IPS-NIHi7 (cell line): ENCODE measurements around the gene SLC5A2.
A peak's percentile ranks its signal among the peaks of the same experiment; 100 is the strongest.
"Not testable (repeated sequence)": the region's sequence is repeated elsewhere in the genome, so short reads cannot be mapped to it uniquely, and the experiment has no call there.

Source experiments
- DNase-seq: peaks from one replicate; pipeline ENCODE4 v3.0.0; 2012; ENCODE audit warnings: mixed read lengths; ENCODE audit errors: extremely low spot score

Gene SLC5A2

DNA sequence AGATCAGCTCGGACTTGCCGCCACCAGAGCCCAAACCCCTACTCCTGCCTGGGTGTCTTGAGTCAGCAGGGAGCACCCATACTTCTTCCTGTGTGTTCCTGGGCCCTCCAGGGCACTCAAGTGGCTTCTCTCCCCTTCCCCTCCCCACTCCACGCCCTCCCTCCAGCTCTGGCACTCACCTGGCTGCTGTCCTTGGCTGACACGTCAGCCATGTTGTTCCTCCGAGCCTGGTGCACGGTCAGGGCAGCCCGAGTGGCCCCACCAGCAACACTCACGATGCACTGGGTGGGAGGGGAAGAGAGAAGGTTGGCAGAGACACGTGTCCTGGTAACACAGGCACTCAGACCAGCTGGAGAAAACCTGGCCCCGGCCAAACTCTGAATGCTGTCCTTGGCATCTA, 13.7 kb downstream of the SLC5A2 start:
- no peak for DNase-seq

DNA sequence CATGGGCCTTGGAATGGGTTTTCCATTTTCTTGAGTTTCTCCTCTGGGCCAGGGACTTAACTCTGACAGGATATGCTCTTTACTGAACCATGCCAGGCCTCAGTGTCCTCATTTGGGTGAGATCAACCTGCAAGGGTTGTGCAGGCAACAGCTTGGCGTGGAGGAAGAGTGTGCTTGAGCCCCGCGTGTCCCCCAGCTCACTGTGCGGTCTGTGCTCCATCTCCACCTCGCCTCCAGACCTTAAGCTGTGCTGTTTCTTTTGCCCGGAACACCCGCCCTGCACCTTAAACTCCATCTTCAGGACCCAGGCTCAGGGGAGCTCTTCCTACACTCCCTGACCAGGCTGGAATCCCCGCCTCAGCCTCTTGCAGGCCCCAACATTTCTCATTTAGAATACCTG, 15.6 kb downstream of the SLC5A2 start:
- DNase-seq: no peak

DNA sequence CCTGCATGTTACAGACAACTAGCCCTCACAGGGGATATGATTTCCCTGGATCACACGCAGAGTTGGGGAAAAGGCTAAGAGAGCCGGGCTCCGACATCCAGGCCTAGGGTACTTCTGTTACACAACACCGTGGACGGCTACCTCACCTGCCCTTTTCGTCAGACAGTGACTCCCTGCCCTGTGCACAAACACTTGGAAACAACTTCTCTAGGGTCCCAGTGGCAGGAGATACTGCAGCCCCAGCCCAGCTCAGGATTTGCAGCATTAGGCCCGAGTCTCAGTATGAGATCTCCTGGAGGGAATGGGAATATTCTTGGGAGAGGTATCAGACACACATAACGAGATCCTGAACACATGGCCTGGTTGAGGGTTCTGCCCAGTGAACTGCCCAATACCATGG, 17.0 kb downstream of the SLC5A2 start:
- no peak for DNase-seq

DNA sequence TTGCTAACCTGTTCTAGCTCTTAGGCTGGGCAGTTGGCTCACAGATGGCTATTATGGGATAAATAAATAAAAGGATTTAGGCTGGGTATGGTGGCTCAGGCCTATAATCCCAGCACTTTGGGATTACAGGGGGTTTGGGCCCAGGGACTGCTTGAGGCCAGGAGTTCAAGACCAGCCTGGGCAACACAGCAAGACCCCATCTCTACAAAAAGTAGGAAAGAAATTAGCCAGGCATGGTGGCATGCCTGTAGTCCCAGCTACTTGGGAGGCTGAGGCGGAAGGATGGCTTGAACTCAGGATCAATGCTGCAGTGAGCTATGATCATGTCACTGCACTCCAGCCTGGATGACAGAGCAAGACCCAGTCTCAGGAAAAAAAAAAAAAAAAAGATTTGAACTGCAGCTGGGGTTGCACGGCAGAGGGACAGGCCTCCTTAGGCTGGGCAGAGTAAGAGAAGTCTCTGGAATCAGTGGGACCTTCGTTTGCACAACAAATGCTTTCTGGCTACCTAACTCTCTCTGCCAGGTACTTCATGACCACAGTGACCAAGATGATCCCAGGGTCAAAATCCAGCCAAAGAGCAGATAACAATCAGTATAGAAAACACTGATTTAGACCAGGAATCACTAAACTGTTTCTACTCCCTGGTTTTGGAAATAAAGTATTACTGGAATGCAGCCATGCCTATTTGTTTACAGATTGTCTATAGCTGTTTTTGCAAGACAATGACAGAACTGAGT, 18.5 kb downstream of the SLC5A2 start:
- no peak for DNase-seq

DNA sequence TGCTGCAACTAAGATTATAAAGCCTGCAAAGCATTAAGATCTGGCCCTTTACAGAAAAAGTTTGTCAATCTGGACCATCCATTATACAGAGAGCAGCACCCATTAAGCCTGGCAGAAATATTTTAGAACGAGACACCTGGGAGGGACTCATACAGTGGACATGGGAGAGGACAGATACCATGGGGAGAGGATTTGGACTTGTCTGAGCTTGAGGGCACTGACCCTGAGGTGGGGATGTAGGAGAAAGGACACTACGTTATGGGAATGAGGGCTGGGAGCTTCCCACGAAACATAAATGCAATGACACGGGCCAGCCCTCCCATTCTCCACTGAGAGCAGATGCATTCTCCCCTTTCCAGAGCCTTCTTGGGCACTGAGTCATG, 19.0 kb downstream of the SLC5A2 start:
- DNase-seq: no peak

DNA sequence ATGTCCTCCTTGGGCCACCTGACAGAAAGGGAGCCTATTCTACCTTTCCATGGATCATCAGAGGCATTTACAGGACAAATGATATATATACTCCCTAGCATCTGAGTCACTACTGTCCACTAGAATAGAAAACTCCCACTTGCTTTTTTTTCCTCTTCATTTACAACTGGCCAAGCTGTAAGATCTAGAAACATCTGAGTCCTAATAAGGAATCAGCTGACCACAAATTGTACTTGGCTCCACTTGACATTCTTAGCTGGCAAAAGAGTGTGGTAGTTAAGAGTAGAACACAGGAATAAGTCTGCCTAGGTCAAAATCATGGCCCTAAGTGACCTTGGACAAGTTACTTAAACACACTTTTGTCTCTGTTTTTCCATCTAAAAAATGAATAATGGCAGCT, 20.1 kb downstream of the SLC5A2 start:
- no peak for DNase-seq

DNA sequence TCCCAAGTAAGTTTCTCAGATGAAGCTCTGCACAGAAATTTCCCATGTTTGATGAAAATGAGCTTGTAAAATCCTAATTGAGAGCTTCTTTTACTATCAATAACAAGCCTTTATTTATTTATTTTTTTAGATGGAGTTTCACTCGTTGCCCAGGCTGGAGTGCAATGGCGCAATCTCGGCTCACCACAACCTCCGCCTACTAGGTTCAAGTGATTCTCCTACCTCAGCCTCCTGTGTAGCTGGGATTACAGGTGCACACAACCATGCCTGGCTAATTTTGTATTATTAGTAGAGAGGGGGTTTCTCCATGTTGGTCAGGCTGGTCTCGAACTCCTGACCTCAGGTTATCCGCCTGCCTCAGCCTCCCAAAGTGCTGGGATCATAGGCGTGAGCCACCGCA, 20.6 kb downstream of the SLC5A2 start:
- DNase-seq: not testable (repeated sequence)

DNA sequence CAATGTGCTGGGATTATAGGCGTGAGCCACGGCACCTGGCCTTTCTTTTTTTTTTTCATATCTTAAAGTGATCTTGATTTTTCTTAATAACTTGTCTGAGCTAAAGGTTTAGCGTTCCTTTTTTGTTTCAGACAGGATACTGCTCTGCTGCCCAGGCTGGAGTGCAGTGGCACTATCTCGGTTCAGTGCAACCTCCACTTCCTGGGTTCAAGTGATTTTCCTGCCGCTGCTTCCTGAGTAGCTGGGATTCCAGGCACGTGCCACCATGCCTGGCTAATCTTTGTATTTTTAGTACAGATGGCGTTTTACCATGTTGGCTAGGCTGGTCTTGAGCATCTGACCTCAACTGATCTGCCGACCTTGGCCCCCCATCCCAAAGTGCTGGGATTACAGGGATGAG, 21.2 kb downstream of the SLC5A2 start:
- no peak for DNase-seq

DNA sequence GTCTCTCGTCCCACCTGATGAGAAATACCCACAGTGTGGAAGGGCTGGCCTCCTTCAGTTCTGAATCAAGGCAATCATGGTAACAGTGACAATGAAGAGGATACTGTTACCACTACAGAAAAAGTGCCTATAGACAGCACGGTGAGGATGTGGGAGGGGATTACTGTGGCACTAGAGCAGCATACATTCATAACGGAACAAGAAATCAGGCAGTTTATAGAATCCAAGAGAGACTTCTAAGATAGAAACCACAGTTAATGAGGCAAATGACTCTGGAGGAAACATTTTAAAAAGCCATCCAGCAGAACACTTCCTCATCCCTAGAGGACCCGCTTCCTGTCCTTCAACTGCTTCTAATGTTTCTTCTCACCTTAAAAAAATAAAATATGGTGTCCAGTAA, 22.6 kb downstream of the SLC5A2 start:
- DNase-seq: no peak

DNA sequence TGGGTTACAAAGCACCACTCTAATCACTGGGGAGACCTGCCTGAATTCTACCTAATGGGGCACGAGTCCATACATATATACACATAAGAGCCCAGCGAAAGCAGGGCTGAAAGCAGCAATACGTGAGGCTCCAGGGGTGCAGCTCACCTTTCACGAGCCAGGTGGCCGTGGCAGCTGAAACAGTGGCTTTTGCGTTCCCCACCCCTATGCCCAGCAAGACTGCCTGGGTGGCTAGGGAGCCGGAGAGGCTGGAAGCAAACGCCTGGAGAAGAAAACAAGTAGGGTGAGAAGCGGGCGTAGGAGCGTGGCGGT, 24.6 kb downstream of the SLC5A2 start:
- DNase-seq: no peak

DNA sequence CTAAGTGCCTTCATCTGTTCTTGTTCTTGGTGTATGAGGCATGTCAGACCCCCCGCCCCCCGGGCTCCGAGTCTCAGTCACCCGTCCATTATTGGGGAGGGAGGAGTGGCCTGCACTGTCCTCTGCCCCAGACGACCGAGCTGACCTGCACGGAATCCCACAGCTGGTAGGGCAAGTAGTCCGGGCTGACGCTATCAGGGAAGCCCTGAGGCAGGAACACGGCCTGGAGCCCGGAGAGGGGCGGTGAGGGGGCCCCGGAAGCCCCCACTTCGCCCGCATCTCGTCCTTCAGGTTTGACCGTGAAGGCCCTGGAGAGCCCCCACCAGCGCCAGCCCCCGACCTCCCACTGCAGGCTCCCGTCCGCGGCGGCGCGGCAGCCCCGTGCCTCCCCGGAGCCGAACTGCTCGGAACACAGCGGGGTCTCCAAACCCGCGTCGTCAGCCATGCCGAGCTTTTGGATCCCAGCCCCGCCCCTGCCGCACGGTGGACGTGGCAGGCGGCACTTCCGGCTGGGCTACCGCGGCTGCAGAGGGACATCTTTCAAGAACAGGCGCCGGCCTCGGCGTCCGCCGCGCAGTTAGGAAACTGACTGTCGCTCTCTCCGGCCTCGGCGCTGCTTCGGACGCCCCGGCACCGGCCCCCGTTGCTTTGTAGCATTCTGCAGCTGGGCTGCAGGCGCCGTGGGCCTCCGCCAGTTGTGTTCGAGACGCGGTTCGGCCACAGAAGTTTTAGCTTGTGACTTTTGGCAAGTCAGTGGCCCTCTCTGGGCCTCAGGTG, 25.2 kb downstream of the SLC5A2 start, which contains the start of gene RUSF1:
Gene RUSF1, minus strand, starts transcription at position 463 of the 777 bp plus-strand sequence. Its CDS starts 18 bp downstream, at position 445.
- DNase-seq: peak; percentile 94

DNA sequence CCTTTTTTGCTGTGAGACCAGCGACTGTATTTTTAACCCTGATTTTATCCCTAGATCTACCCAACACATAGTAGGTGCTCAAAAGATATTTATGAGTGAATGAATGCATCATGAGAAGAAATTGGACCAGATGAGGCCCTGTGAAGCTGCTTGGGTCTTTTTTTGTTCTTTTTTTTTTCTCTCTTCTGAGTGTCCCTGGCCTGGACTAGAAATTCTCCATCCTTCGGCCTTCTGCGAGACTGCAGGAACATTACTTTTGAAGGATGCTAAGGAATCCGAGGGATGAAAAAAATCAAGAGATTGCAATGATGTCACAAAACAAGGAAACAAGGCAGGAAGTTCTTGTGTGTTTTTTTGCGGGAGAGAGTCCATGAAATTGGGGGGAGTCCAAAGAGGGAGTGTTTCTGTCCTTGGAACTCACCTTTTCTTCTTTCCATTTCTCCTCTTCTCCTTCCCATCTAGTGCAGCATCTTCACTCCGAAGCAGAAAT, 25.8 kb downstream of the SLC5A2 start:
- DNase-seq: no peak

DNA sequence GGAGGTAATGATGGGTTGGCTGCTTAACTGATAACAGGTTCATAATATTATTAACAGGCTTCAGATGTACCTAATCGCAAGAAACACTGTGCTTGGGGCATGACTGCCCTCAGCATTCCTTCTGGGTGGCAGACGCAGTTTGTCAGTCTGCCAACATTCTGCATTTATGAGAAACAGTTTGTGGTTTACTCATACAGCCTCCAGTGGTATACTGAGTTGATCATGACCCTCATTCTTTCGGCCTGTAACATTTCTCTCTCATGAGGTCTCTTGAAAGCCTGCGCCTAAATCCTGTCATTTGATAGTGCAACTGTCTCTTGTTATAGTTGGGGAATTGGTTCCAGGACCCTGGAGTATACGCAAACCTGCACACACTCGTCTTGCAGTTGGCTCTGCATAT, 30.2 kb downstream of the SLC5A2 start:
- DNase-seq: no peak

DNA sequence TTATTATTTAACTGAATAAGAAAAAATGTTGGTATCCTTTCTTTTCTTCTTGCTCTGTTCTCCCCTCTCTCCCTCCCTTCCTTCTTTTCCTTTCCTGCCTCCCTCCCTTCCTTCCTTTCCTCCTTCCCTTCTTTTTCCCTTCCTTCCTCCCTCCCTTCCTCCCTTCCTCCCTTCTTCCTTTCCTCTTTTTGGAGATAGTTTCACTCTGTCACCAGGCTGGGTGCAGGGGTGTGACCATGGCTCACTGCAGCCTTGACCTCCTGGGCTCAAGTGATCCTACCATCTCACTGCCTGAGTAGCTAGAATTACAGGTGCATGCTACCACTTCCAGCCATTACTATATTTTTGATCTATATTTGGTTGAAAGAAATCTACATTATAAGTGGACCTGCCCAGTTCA, 31.0 kb downstream of the SLC5A2 start:
- DNase-seq: no peak

DNA sequence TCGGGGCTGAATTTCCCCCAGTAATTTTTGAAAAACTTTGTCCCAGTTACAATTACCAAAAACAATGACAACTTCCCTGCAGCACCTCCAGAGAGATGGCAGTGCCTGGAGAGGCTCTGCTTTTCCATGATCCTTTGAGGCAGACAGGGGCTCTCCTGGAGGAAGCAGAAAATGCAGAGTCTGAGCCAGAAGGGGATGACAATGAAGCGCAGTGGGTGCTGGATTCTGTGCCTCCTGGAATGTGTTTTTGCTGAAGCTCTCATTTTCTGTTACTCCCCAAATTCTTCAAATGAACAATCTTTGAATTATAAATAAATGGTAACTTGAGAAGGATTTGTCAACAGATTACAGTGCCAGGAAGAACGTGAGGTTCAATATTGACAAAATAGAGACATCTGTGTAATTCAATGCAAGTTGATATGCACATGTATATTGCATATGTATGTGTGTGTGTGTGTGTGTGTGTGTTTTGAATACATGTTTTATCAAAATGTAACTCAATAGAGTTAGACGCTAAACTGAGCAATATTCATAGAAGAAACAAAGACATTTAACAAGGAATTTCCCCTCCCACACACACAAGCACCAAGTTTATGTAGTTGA, 35.0 kb downstream of the SLC5A2 start:
- DNase-seq: no peak

DNA sequence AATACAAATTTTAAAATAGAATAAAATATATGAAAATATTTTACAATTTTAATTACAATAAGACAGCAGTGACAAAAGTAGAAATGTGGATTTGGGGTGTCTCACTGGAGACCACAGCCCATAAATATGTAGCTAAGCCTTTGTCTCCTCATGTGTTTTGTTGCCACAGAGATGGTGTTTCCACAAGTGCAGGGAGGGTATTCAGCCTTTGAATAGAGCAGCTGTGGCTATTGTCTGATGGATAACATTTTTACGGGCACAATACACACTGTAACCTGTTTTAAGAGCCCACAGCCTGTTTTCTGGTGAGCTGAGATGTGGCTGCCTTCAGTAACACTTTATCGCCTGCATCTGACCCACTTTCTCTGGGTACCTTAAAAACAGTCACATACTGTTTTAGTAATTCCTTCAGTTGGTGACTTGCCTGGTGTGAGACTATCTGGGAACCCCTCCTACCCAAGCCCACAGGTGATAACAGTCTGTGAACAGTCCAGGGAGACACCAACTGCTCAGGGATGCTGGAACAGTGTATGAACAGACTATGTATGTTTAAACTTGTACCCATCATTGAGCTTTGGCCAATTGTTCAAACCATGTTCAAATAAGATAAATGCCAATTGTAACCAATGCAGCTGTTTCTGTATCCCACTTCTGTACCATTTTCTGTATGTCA, 37.0 kb downstream of the SLC5A2 start:
- DNase-seq: no peak

DNA sequence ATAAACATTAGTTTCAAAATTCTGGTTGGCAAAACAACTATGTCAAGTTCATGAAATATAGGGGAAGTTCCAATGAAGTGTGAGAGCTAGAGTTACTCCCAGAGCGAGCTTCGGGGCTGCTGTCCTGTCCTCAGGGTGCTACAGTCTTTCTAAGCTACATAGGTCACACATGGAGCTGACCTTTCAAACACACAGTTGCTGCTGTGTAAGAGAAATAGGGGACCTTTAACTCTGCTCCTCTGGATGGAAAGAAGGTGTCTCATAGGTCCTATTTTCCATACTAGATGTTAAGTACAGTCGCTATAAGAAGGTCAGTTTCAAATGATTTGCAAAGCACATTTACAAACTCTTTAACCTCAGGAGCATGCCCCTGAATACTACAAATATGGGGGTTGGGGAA, 38.4 kb downstream of the SLC5A2 start:
- no peak for DNase-seq

DNA sequence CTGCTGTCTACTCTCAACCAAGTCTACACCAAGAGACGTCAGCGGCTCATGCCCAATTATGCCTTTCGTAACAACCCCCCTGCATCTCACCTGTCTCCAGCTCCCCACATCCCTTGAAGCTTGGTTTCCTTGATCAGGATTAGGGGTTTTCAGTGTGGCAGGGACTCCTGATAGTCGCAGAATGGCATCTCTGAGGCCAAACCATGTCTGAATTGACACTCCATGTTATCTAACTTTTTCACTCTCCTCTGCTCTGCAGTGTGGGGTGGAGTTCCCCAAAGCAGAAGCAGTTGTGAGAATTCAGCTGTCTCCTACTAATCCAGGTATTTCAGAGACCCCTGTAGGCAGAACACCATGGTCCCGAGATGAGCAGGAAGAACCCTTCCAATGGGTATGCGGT, 39.1 kb downstream of the SLC5A2 start:
- DNase-seq: no peak

DNA sequence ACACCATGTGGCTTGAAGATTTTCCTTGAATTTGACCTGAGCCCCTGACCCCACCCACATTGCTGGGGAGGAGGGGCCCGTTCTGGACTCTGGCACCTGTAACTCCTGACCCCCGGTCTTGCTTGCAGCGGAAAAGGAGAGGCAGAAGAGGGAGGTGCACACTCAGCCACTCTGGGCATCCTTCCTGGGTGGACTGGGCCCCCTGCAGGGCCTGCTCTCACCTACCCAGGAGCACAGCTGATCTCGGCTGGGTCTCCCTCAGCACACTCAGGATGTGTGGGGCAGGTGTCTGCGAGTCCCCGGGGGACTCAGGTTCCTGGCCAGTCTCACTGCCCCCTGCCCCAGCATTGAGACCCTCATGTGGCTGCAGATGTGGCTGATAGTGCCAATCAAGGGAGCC, 40.8 kb downstream of the SLC5A2 start:
- DNase-seq: not testable (repeated sequence)

DNA sequence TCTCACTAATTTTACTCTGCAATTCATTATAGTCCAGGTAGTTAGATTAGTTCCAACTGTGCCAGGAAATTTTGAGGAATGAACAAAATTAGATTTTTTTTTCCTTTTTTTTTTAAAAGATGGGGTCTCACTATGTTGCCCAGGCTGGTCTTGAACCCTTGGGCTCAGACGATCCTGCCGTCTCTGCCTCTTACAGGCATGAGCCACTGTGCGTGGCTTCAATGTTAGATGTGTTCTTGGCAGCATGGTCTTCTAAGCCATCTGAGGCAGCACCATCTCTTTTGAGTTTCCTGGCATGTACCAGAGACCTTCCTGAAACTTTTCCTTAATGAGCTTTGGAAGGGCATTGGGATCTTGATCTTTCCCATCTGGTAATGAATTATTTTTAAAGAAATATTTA, 42.2 kb downstream of the SLC5A2 start:
- no peak for DNase-seq

DNA sequence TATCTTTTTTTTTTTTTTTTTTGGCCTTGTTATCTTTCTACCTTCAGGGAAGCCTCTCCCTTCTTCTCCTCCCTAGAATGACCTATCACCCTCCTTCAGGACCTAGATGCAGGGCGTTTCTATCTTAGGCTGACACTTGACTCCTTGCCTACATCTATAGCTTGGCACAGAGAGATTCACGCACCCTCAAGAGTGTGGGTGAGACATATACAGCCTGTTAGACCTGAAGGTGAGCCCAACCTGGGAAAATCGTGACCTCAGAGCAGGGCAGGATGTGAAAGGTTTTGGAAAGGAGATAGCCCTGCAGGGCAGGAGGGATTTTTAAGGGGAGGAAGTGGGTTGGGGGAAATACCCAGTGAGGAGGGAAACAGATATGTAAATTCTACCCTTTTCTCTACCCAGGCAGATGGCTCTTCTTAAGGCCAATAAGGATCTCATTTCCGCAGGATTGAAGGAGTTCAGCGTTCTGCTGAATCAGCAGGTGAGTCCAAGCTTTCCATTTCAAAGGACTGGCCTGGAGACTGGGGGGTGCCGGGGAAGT, 44.9 kb downstream of the SLC5A2 start, which contains the start of gene AHSP:
Gene AHSP, plus strand, starts transcription at position 167 of the 541 bp plus-strand sequence. Its CDS starts 240 bp downstream, at position 407.
- peak; percentile 23 for DNase-seq
